NT2/D1 (cell line): Measurements from ENCODE around the gene KANK2.

Experiments
- SUZ12 ChIP-seq: IDR thresholded peaks from 2 replicates; pipeline ENCODE4 v1.6.1; 2011; ENCODE audit not compliant: insufficient read length, insufficient read depth; ENCODE audit errors: extremely low read depth
- YY1 ChIP-seq: IDR thresholded peaks from 2 replicates; pipeline ENCODE4 v1.6.1; 2011; ENCODE audit not compliant: insufficient read length, insufficient read depth
- ZNF274 ChIP-seq: IDR thresholded peaks from 2 replicates; pipeline ENCODE4 v1.6.1; 2011; ENCODE audit warnings: mild to moderate bottlenecking, low read depth, low read length

DNA sequence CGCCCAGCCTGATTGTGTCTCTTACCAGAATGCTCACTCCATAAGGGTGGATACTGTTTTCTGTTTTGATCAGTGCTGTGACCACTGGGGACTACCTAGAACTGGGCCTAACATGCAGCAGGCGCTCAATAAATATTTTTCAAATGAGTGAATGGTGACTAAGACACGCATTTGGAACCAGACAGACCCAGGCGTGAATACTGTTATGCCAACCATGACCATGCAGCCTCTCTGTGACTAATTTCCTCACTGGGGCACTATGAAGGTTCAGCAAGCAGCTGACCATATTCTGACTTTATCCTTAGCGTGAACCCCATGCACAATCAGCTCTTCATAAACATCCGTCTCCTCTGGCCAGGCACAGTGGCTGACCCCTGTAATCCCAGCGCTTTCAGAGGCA, 28.8 kb downstream of the KANK2 start:
- no peak for TF ChIP-seq ZNF274
- no peak for TF ChIP-seq YY1
- no peak for TF ChIP-seq SUZ12
